ENCODE measurements around the gene FANCB. TPM values are rescaled to one million over a fixed set of nuclear protein-coding genes. Genes with fewer than 3 reads are reported as not detected.

The FANCB gene
- total and polyA plus RNA-seq, 10 donors = 0.54 to 4.3 (median 3.3) TPM

GRCh38 chrX:14825851-14826250 lies 47.0 kb downstream of the FANCB start:
- Histone ChIP-seq H3K9me3 (peaks cover 0 to 12% (median 0%) of the 10 kb centered on the region in 8 donors), H3K27me3 (replicated peaks in 1 of 7) (no peaks in the 10 kb centered on the region), H3K4me3 (no peak overlapping the region), H3K4me1 (no peaks in the 10 kb centered on the region), H3K36me3 (no peaks in the 10 kb centered on the region), H3K27ac (no peak overlapping the region)
- no peak for DNase-seq
- intact Hi-C loops (cut with DNase I; ENCODE audit: low total_unique reads) = no loop called here
- TF ChIP-seq POLR2AphosphoS5 (IDR thresholded peaks at IDR 0.05) = no peak
- no peak for TF ChIP-seq POLR2A (IDR thresholded peaks at IDR 0.05)
- TF ChIP-seq, protein P1, sequence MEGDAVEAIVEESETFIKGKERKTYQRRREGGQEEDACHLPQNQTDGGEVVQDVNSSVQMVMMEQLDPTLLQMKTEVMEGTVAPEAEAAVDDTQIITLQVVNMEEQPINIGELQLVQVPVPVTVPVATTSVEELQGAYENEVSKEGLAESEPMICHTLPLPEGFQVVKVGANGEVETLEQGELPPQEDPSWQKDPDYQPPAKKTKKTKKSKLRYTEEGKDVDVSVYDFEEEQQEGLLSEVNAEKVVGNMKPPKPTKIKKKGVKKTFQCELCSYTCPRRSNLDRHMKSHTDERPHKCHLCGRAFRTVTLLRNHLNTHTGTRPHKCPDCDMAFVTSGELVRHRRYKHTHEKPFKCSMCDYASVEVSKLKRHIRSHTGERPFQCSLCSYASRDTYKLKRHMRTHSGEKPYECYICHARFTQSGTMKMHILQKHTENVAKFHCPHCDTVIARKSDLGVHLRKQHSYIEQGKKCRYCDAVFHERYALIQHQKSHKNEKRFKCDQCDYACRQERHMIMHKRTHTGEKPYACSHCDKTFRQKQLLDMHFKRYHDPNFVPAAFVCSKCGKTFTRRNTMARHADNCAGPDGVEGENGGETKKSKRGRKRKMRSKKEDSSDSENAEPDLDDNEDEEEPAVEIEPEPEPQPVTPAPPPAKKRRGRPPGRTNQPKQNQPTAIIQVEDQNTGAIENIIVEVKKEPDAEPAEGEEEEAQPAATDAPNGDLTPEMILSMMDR (IDR thresholded peaks at IDR 0.05 in 8 of 11, conservative IDR thresholded peaks at IDR 0.05 in 3 of 11) = no peak

GRCh38 chrX:14819769-14820168 lies 53.1 kb downstream of the FANCB start:
- H3K9me3 ChIP-seq = peaks cover 0 to 8% (median 0%) of the 10 kb centered on the region in 8 donors
- TF ChIP-seq POLR2AphosphoS5 (IDR thresholded peaks at IDR 0.05) (no peak), POLR2A (IDR thresholded peaks at IDR 0.05) (no peak)
- TF ChIP-seq, protein P1 (IDR thresholded peaks at IDR 0.05 in 8 of 11, conservative IDR thresholded peaks at IDR 0.05 in 3 of 11) = no peak
- H3K27ac ChIP-seq = peak overlapping the region in 3 of 8 donors; percentile 36 to 71 (median 47)
- no peak for DNase-seq
- H3K4me3 ChIP-seq = no peak overlapping the region
- H3K4me1 ChIP-seq = no peaks in the 10 kb centered on the region
- intact Hi-C loops (cut with DNase I; ENCODE audit: low total_unique reads) = no loop called here
- H3K27me3 ChIP-seq (replicated peaks in 1 of 7) = no peaks in the 10 kb centered on the region
- 76 to 98% (median 80%) methylated on average over 3 of the region's 3 CpGs for WGBS, 5 donors
- H3K36me3 ChIP-seq = no peaks in the 10 kb centered on the region

GRCh38 chrX:14817571-14817970 lies 55.3 kb downstream of the FANCB start:
- intact Hi-C loops (cut with DNase I; ENCODE audit: low total_unique reads) = no loop called here
- DNase-seq = no peak
- peaks cover 0 to 8% (median 0%) of the 10 kb centered on the region in 8 donors for H3K9me3 ChIP-seq
- H3K27me3 ChIP-seq (replicated peaks in 1 of 7) = no peaks in the 10 kb centered on the region
- no peak for TF ChIP-seq POLR2A (IDR thresholded peaks at IDR 0.05)
- TF ChIP-seq, protein P1 (IDR thresholded peaks at IDR 0.05 in 8 of 11, conservative IDR thresholded peaks at IDR 0.05 in 3 of 11) = no peak
- TF ChIP-seq POLR2AphosphoS5 (IDR thresholded peaks at IDR 0.05) = no peak
- peak overlapping the region in 2 of 8 donors; percentile 46 to 58 for H3K27ac ChIP-seq
- H3K36me3 ChIP-seq = no peaks in the 10 kb centered on the region
- WGBS, 5 donors = 66 to 79% (median 78%) methylated on average over 2 of the region's 2 CpGs
- no peak overlapping the region for H3K4me3 ChIP-seq
- H3K4me1 ChIP-seq = no peaks in the 10 kb centered on the region

DNA sequence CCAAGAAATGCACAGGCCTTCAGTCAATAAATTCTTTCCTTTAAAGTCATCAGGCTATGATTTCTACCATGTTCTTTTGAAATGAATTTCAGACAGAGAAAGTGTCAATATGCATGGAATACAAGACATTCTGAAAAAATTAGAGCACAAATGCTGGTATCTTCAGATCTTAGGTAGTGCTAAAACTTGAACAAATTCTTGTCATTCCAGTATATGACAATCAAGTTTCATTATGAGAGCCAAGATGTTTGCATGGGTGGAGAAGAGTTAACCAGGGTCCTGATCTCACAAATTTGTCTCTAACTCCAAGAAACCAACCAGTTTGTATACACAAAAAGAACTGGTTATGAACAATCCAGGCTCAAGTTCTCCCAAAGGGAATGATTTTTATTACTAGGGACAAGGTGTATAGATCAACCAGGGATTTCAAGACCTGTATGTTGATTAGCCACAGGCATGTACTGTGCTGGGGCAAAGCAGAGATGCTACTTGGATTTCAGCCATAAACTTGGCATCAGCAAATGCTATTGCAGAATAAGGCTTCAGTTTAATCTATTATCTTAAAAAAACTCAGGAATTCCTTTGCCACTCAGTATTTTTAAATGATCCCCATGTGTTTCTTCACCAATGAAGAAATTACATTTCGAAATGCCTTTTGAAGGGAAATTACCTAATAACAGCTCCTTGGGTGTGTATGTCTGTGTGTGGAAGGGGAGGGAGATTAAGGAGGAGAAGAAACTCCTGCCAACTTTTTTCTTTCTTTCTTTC lies 69.7 kb downstream of the FANCB start:
- no peak for DNase-seq
- Histone ChIP-seq H3K27me3 (replicated peaks in 1 of 7) (peaks cover 0 to 4% (median 0%) of the 10 kb centered on the region in 7 donors), H3K36me3 (no peaks in the 10 kb centered on the region), H3K9me3 (no peaks in the 10 kb centered on the region), H3K4me3 (no peak overlapping the region), H3K4me1 (no peaks in the 10 kb centered on the region), H3K27ac (peak overlapping the region in 1 of 8 donors; percentile 30)
- WGBS, 5 donors = 39 to 88% (median 68%) methylated on average over 1 of the region's 1 CpG
- TF ChIP-seq POLR2A (IDR thresholded peaks at IDR 0.05) = no peak
- TF ChIP-seq, protein P1 (IDR thresholded peaks at IDR 0.05 in 8 of 11, conservative IDR thresholded peaks at IDR 0.05 in 3 of 11) = no peak
- no peak for TF ChIP-seq POLR2AphosphoS5 (IDR thresholded peaks at IDR 0.05)
- intact Hi-C loops (cut with DNase I; ENCODE audit: low total_unique reads) = no loop called here
